Measurements from ENCODE around the gene RBCK1. TPM values are rescaled to one million over a fixed set of nuclear protein-coding genes. Genes with fewer than 3 reads are reported as not detected.
"Not testable (repeated sequence)": the region's sequence is repeated elsewhere in the genome, so short reads cannot be mapped to it uniquely, and the experiment has no call there.

The RBCK1 gene
- total RNA-seq, 2 donors from 2014 or later, result 134 to 169 TPM

DNA sequence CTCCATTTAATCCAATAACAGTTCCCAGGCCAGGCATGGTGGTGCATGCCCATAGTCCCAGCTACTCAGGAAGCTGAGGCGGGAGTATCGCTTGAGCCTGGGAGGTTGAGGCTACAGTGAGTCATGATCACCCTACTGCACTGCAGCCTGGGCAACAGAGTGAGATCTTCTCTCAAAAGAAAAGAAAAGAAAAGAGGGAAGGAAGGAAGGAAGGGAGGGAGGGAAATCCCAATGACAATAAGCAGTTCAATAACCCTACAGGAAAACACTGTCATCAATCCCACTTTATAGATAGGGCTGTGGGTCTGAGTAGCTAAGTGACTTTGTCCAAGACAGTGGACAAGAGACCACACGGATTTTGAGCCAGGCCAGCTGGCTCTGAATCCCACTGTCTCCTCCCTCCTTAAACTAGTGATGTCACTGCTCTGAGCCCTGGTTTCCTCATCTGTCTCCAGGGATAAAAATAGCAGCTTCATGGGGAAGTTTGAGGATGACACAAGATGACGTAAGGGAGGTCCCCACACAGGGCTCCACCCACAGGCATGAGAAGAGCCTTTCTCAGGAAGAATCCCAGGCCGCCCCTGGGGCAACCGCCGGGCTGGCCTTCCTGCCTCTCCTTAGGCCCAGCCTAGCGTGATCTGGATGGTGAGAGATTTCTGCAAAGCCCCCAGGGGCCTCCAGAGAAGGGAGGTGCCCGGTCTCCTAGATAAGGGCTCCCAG, 34.8 kb upstream of the RBCK1 start:
- TF ChIP-seq, protein P1, sequence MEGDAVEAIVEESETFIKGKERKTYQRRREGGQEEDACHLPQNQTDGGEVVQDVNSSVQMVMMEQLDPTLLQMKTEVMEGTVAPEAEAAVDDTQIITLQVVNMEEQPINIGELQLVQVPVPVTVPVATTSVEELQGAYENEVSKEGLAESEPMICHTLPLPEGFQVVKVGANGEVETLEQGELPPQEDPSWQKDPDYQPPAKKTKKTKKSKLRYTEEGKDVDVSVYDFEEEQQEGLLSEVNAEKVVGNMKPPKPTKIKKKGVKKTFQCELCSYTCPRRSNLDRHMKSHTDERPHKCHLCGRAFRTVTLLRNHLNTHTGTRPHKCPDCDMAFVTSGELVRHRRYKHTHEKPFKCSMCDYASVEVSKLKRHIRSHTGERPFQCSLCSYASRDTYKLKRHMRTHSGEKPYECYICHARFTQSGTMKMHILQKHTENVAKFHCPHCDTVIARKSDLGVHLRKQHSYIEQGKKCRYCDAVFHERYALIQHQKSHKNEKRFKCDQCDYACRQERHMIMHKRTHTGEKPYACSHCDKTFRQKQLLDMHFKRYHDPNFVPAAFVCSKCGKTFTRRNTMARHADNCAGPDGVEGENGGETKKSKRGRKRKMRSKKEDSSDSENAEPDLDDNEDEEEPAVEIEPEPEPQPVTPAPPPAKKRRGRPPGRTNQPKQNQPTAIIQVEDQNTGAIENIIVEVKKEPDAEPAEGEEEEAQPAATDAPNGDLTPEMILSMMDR (IDR thresholded peaks at IDR 0.05), result no peak
- Histone ChIP-seq H3K27me3 (no peaks in the 10 kb centered on the region), H3K4me1 (peaks cover 4% of the 10 kb centered on the region), H3K9ac (ENCODE audit: low read depth in 2 of 2, low read length in 2 of 2) (no peak overlapping the region), H3K4me3 (no peak overlapping the region), H3K36me3 (no peaks in the 10 kb centered on the region), H3K27ac (no peak overlapping the region), H3K9me3 (no peaks in the 10 kb centered on the region)
- intact Hi-C loops (cut with DNase I), result no loop called here
- no peak for DNase-seq

DNA sequence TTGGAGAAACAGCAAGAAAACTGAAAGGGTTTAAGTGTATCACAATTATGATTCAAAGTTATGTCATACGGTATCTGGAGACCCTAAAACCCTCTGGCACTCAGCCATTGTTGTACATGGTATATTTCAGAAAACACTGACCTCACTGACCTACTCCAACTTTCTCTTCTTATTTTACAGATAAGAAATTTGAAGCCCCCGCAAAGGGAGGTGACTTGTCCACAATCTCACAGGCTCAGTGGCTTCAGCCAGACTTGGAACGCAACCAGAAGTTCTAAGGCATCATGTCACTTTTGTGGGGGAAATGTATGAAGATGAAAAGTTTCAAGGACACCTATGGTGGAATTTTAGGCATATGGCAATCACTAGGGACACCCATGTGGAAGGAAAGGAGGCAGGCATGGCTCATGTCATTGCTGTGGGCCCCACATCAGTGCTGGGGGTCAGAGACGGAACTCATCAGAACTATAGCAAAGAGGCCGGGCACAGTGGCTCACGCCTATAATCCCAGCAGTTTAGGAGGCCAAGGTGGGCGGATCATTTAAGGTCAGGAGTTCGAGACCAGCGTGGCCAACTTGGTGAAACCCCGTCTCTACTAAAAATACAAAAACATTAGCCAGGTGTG, 32.7 kb upstream of the RBCK1 start:
- no peak for DNase-seq
- no peaks in the 10 kb centered on the region for H3K36me3 ChIP-seq
- intact Hi-C loops (cut with DNase I), result no loop called here
- H3K9ac ChIP-seq (ENCODE audit: low read depth in 2 of 2, low read length in 2 of 2), result no peak overlapping the region
- TF ChIP-seq, protein P1 (IDR thresholded peaks at IDR 0.05), result no peak
- H3K27ac ChIP-seq, result no peak overlapping the region
- no peak overlapping the region for H3K4me3 ChIP-seq
- peaks cover 4% of the 10 kb centered on the region for H3K4me1 ChIP-seq
- H3K27me3 ChIP-seq, result no peaks in the 10 kb centered on the region
- H3K9me3 ChIP-seq, result no peaks in the 10 kb centered on the region

DNA sequence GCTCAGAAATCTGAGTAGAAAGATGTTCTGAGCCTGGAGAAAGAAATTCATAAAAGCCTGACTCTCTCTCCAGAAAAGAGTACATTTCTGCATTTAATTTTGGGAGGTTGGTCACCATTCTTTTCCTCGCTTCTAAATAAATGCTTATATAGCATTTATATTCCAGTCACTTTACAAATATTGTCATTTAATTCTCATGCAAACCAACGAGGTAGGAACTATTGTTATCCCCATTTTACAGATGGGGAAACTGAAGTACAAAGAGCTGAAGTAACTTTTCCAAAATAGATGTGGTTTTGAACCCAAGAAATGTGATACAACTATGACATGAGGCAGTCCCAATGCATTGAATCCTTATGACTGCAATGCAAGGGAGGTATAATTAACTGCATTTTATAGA, 32.0 kb upstream of the RBCK1 start:
- intact Hi-C loops (cut with DNase I), result no loop called here
- no peaks in the 10 kb centered on the region for H3K36me3 ChIP-seq
- no peaks in the 10 kb centered on the region for H3K27me3 ChIP-seq
- TF ChIP-seq, protein P1 (IDR thresholded peaks at IDR 0.05), result no peak
- peaks cover 4% of the 10 kb centered on the region for H3K4me1 ChIP-seq
- no peak overlapping the region for H3K4me3 ChIP-seq
- DNase-seq, result no peak
- no peak overlapping the region for H3K27ac ChIP-seq
- no peak overlapping the region for H3K9ac ChIP-seq (ENCODE audit: low read depth in 2 of 2, low read length in 2 of 2)
- no peaks in the 10 kb centered on the region for H3K9me3 ChIP-seq

DNA sequence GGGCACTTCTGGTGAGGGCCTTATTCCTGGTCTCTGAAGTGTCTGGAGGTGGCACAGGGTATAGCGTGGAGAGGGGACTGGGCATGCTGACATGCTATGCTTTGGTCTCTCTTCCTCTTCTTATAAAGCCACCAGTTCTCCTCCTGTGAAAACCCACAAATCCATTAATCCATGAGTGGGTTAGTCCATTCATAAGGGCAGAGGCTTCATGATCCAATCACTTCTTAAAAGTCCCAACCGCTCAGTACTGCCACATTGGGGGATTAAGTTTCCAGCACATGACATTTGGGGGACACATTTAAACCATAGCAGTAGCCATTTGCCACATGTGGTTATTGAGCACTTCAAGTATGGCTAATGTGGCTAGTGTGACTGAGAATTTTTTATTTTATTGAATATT, 31.3 kb upstream of the RBCK1 start:
- no peaks in the 10 kb centered on the region for H3K9me3 ChIP-seq
- TF ChIP-seq, protein P1 (IDR thresholded peaks at IDR 0.05), result no peak
- intact Hi-C loops (cut with DNase I), result no loop called here

DNA sequence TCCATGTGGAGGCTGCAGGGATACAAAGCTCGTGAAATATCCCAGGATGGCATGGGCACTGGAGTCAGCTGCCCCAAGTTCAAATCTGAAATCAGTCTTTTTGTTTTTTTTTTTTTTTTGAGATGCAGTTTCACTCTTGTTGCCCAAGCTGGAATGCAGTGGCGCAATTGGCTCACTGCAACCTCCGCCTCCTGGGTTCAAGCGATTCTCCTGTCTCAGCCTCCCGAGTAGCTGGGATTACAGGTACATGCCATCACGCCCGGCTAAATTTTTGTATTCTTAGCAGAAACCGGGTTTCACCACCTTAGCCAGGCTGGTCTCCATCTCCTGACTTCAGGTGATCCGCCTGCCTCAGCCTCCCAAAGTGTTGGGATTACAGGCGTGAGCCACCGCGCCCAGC, 30.5 kb upstream of the RBCK1 start:
- H3K9me3 ChIP-seq; H3K27ac ChIP-seq; H3K36me3 ChIP-seq; H3K4me3 ChIP-seq; intact Hi-C loops (cut with DNase I); DNase-seq; H3K4me1 ChIP-seq; H3K9ac ChIP-seq (ENCODE audit: low read depth in 2 of 2, low read length in 2 of 2); H3K27me3 ChIP-seq: not testable (repeated sequence)

More for the DNA sequence above, 31.3 kb upstream of the RBCK1 start:
- Histone ChIP-seq H3K4me1 (peaks cover under 1% of the 10 kb centered on the region), H3K27ac (no peak overlapping the region), H3K4me3 (no peak overlapping the region), H3K9ac (ENCODE audit: low read depth in 2 of 2, low read length in 2 of 2) (no peak overlapping the region), H3K36me3 (no peaks in the 10 kb centered on the region), H3K27me3 (no peaks in the 10 kb centered on the region)
- DNase-seq, result no peak

DNA sequence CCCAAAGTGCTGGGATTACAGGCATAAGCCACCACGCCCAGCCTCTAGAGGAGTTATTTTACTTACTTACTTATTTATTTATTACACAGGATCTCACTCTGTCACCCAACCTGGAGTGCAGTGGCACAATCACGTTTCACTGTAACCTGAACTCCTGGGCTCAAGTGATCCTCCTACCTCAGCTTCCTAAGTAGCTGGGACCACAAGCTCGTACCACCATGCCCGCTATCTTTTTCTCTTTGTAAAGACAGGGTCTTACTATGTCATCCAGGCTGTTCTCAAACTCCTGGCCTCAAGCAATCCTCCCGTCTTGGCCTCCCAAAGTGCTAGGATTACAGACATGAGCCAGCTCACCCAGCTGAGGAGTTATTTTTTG, 29.1 kb upstream of the RBCK1 start:
- H3K9me3 ChIP-seq, result no peaks in the 10 kb centered on the region
- TF ChIP-seq, protein P1 (IDR thresholded peaks at IDR 0.05), result no peak
- H3K36me3 ChIP-seq, result no peaks in the 10 kb centered on the region
- intact Hi-C loops (cut with DNase I), result no loop called here
- H3K9ac ChIP-seq (ENCODE audit: low read depth in 2 of 2, low read length in 2 of 2), result no peak overlapping the region
- no peaks in the 10 kb centered on the region for H3K4me1 ChIP-seq
- DNase-seq, result no peak
- H3K27me3 ChIP-seq, result no peaks in the 10 kb centered on the region
- no peak overlapping the region for H3K27ac ChIP-seq
- no peak overlapping the region for H3K4me3 ChIP-seq

Data from colonic mucosa (tissue), 4 donors.